Motor neuron (in vitro differentiated cells): ENCODE data around the gene SETD7. TPM values are rescaled to one million over a fixed set of nuclear protein-coding genes. Genes with fewer than 3 reads are reported as not detected.

Experiments used
- ATAC-seq, 8 experiments: fragments of 200-7000 bp; cut with Tn5 transposase; replicated peaks in 6 of 8; 2 replicates each; pipeline ENCODE4 v1.8.0; 2021; ENCODE audit warnings: mild to moderate bottlenecking in 8 of 8, moderate library complexity in 8 of 8
- H3K27ac ChIP-seq, 2 donors: fragments of 250-450 bp; sonication (Bioruptor Pico); 2 replicates each; pipeline ENCODE4 v1.9.0; 2021; ENCODE audit warnings: antibody characterized with exemption in 2 of 2, mild to moderate bottlenecking in 2 of 2, moderate library complexity in 1 of 2
- H3K4me1 ChIP-seq, 2 donors: fragments of 250-450 bp; sonication (Bioruptor Pico); replicated peaks in 1 of 2; 2 replicates each; pipeline ENCODE4 v1.6.1; 2021; ENCODE audit warnings: antibody characterized with exemption in 2 of 2, mild to moderate bottlenecking in 2 of 2, moderate library complexity in 1 of 2
- H3K4me3 ChIP-seq, 5 donors: fragments of 250-450 bp; sonication (Bioruptor Pico); 2 replicates each; pipeline ENCODE4 v1.9.0; 2021; ENCODE audit warnings: antibody characterized with exemption in 5 of 5, mild to moderate bottlenecking in 5 of 5, moderate library complexity in 4 of 5
- WGBS, 10 experiments: fragments of 450-650 bp; shearing (Covaris generic); methylation state at CpG; one replicate each; pipeline ENCODE4 v1.0.0; 2022; 5-methylcytosine and 5-hydroxymethylcytosine counted together
- in situ Hi-C, 9 experiments: fragments of 400-800 bp; cut with MboI; loops; one replicate each; pipeline ENCODE4 v1.15.0; 2021; ENCODE audit warnings: low sequenced_read_pairs in 9 of 9, low pct_unique_long_range_greater_than_20kb in 2 of 9; ENCODE audit not compliant: unreplicated experiment in 9 of 9
- total RNA-seq, 8 experiments: library from RNA; unstranded; fragments of 300-600 nt; gene quantifications; 2 replicates each; pipeline versions ENCODE4 v1.2.3 to v1.2.4, GENCODE V29; 2022

Gene SETD7
- total RNA-seq, 8 experiments from 2014 or later = 11.6 to 51.6 (median 32.7) TPM

DNA sequence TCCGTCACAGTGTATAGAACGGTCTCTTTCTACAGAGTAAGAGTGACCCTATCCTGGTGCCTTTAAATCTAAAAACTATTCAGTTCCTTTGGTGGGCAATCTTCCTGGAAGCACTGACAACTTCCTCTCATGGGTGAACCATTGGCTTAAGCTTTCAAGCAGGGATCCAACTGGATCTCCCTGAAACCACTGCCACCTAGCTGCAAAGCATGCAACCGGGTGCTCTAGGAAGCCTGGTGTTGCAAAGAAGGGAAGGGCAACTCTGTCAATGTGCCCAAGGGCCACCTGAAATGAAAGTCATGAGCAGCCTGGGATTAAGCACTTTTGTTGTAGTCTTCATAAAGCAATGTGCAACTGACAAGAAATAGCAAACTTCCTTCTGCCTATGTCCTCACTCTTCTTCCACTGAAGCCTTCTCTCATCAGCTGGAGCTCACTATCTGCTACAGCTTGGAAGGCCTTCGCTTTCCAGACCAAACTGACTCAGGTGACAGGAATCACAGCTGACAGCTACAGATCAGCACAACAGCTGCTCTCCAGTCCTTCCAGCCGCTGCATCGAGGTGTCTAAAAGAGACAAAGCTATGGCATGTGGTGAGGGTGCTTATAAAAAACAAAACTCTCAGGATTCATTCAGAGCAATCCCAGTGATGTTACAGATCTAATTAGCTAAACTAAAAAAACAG, 46.1 kb downstream of the SETD7 start:
- in situ Hi-C loops = no loop called here
- Histone ChIP-seq H3K4me1 (no peaks in the 10 kb centered on the region), H3K27ac (no peak overlapping the region), H3K4me3 (no peak overlapping the region)
- peak in 5 of 8 experiments; percentile 19 to 76 (median 54) for ATAC-seq
- WGBS, 10 experiments = 75 to 100% (median 95%) methylated on average over 1 to 5 of the region's 6 CpGs; no CpG with 5 or more reads in 1 of the 10 experiments

DNA sequence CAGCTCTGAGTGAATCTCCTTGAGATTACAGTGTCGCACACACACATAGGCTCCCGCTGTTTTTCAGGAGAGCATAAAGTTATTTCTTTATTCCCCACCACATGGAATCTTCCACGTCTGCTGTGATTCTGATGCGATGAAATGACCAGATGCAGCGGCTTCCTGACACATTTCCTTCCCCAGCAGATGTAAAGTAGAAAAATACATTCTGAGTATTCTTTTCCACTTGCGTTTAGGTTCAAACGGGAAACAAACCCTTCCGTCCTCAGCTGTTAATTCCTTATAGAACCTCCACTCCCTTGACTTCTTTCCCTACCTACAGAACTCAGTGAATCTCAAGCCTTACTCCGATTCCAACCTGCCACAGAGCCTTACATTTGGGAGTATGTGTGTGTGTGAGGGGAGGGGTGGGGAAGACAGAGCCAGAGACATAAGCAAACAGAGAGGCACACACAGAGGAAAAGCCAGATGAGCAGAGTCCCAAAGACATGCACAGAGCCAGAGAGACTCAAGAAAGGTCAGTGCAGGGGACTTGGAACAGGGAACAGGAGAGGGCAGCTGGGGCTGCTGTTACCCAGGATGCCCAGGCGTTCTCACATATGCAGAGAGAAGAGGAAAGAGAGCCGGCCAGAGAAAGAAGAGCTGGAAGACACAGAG, 47.3 kb downstream of the SETD7 start:
- H3K27ac ChIP-seq = no peak overlapping the region
- in situ Hi-C loops = no loop called here
- 76 to 100% (median 93%) methylated on average over 2 to 9 of the region's 11 CpGs; no CpG with 5 or more reads in 1 of the 10 experiments for WGBS, 10 experiments
- no peaks in the 10 kb centered on the region for H3K4me1 ChIP-seq
- H3K4me3 ChIP-seq = no peak overlapping the region
- no peak for ATAC-seq

DNA sequence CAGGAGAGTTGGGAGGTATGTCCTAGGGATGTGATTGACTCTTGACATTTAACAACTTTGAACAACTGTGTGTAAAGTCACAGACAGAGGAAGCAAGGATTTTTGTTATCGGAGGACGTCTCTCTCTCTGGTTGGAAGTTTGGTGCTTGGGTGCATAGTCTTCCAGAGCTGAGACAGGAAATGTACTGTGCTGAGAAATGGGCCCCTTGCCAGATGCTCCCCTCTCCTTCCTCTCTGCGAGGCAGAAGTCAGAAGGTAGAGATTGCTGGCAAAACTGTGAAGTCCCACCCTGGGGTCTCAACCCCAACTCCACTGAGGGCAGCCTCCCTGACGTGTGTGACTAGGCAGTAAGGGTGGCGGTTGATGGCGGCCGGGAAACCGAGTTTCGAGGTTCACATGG, 49.2 kb downstream of the SETD7 start:
- Histone ChIP-seq H3K4me1 (peaks cover 0 to 3% of the 10 kb centered on the region in 2 donors), H3K4me3 (no peak overlapping the region), H3K27ac (no peak overlapping the region)
- 90 to 100% (median 95%) methylated on average over 2 to 8 of the region's 9 CpGs; no CpG with 5 or more reads in 2 of the 10 experiments for WGBS, 10 experiments
- no peak for ATAC-seq
- in situ Hi-C loops = no loop called here

GRCh38 chr4:139503622-139504166, 52.3 kb downstream of the SETD7 start:
- in situ Hi-C loops = no loop called here
- H3K4me3 ChIP-seq = no peak overlapping the region
- ATAC-seq = no peak
- H3K27ac ChIP-seq = no peak overlapping the region
- H3K4me1 ChIP-seq = peaks cover 0 to 3% of the 10 kb centered on the region in 2 donors

DNA sequence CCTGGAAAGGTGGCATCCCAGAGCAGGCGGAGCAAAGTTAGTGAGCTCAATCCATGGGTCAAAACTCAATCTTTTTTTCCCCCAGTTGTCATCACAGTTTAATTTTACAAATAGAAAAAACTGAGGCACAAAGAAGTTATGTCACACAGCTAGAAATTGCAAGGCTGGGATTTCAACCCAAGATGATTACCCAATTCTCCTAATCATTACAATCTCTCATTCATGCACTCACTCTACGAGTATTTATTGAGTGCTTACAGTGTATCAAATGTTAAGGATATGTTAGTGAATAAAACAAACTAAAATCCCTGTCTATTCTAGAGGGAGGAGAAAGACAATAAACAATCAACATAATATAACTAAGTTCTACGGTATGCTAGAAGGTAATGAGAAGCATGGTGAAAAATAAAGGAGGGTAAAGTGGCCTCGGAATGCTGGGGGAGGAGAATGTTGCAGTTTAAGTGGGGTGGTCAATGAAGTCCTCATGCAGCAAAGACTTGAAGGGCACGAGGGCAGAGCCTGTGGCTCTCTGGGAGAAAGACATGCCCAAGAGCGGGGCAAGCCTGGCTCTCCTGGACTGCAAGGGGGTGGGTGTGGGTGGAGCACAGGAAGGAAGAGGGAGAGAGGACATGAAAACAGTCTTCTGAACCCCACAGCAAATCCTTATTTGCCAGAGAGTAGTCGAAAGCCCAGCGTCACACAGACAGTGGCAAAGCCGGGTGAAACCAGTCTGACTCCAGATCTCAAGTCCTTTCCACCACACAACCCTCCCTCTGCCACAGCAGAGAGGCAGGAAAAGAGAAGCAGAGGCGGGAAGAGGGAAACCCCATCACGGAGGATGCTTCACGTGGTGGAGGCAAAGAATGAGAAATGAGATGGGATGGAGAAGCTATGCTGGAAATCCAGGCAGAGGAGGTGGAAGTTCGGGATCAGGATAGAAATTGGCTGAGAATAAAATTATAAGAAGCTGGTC, 53.8 kb downstream of the SETD7 start:
- no peak overlapping the region for H3K27ac ChIP-seq
- H3K4me3 ChIP-seq = no peak overlapping the region
- WGBS, 10 experiments = 31 to 93% (median 79%) methylated on average over 2 to 11 of the region's 13 CpGs
- ATAC-seq = peak in 6 of 8 experiments; percentile 6 to 31 (median 23)
- peaks cover 0 to 3% of the 10 kb centered on the region in 2 donors for H3K4me1 ChIP-seq
- in situ Hi-C loops = no loop called here

DNA sequence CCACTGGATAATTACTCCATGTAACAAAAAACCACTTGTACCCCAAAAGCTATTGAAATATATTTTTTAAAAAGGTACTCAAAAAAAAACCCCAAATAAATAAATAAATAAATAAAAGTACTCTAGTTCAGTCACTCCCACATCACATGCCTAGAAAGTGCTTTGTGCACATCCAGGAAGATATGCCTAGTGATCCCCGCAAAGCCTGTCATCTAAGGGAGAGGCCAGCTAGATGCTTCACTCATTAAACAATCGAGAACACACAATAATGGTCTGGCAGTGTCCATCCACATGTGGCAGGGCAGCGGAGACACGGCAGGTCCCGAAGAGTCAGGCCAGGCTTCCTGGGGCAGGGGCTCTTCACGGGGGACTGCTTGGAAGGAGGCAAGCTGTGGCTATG, 54.5 kb downstream of the SETD7 start:
- Histone ChIP-seq H3K27ac (no peak overlapping the region), H3K4me1 (peaks cover 0 to 3% of the 10 kb centered on the region in 2 donors), H3K4me3 (no peak overlapping the region)
- ATAC-seq = peak in 7 of 8 experiments; percentile 18 to 70 (median 48)
- in situ Hi-C loops = no loop called here
- 30 to 95% (median 72%) methylated on average over 1 to 4 of the region's 6 CpGs; no CpG with 5 or more reads in 4 of the 10 experiments for WGBS, 10 experiments

- peak in 3 of 8 experiments; percentile 13 to 30 (median 20) for ATAC-seq
- in situ Hi-C loops = no loop called here
- Histone ChIP-seq H3K4me1 (peaks cover 0 to 3% of the 10 kb centered on the region in 2 donors), H3K27ac (no peak overlapping the region), H3K4me3 (no peak overlapping the region)
- WGBS, 10 experiments = 0 to 86% (median 24%) methylated on average over 1 to 3 of the region's 3 CpGs; no CpG with 5 or more reads in 2 of the 10 experiments
These were observed 54.9 kb downstream of the SETD7 start for GRCh38 chr4:139501117-139501516.

- in situ Hi-C loops = no loop called here
- peaks cover 0 to 3% of the 10 kb centered on the region in 2 donors for H3K4me1 ChIP-seq
- H3K4me3 ChIP-seq = no peak overlapping the region
- H3K27ac ChIP-seq = no peak overlapping the region
- no peak for ATAC-seq
- 71 to 100% (median 89%) methylated on average over 1 to 4 of the region's 4 CpGs; no CpG with 5 or more reads in 2 of the 10 experiments for WGBS, 10 experiments
These were observed 56.8 kb downstream of the SETD7 start for GRCh38 chr4:139499186-139499585.

- ATAC-seq = no peak
- no peak overlapping the region for H3K4me3 ChIP-seq
- WGBS, 10 experiments = 20 to 94% (median 86%) methylated on average over 1 to 4 of the region's 4 CpGs; no CpG with 5 or more reads in 3 of the 10 experiments
- in situ Hi-C loops = no loop called here
- H3K4me1 ChIP-seq = no peaks in the 10 kb centered on the region
- no peak overlapping the region for H3K27ac ChIP-seq
These were observed 62.8 kb downstream of the SETD7 start for GRCh38 chr4:139493176-139493575.

DNA sequence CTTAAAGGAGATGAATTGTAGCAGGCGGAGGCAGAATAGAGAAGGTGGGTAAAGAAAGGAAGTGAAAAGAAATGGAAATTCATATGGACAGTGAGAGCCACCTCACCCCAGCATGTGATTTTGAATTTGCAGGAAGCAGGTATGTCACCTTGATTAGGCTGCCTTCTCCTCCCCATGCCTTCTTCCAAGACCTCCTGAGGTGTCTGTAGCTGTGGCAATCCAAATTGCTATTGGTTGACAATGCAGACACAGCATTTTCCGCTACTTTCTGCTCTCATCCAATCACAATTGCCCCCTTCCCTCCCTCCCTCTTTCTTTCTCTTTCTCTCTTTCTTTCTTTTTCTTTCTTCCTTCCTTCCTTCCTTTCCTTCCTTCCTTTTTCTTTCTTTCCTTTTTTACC, 63.6 kb downstream of the SETD7 start:
- no peaks in the 10 kb centered on the region for H3K4me1 ChIP-seq
- no peak overlapping the region for H3K27ac ChIP-seq
- no peak for ATAC-seq
- in situ Hi-C loops = no loop called here
- H3K4me3 ChIP-seq = no peak overlapping the region
- 83 to 100% (median 95%) methylated on average over 1 to 2 of the region's 2 CpGs; no CpG with 5 or more reads in 1 of the 10 experiments for WGBS, 10 experiments

DNA sequence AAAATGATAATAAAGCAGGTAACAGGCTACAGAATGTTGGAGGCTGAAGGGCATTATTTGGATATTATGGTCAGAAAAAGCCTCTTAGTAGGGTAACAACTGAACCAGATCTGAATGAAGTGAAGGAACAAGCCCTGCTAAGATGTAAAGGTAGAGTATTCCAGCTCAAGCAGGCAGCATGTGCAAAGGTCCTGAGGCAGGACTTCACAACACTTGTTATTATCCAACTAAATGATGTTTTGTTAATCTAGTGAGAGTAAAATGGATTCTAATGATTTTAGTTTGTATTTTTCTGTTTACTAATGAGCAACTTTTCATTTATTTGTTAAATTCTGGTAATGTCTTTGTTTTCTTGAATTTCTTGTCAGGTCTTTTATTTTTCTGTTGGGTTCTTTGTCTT, 66.4 kb downstream of the SETD7 start:
- no peaks in the 10 kb centered on the region for H3K4me1 ChIP-seq
- ATAC-seq = no peak
- in situ Hi-C loops = no loop called here
- H3K4me3 ChIP-seq = no peak overlapping the region
- H3K27ac ChIP-seq = no peak overlapping the region

DNA sequence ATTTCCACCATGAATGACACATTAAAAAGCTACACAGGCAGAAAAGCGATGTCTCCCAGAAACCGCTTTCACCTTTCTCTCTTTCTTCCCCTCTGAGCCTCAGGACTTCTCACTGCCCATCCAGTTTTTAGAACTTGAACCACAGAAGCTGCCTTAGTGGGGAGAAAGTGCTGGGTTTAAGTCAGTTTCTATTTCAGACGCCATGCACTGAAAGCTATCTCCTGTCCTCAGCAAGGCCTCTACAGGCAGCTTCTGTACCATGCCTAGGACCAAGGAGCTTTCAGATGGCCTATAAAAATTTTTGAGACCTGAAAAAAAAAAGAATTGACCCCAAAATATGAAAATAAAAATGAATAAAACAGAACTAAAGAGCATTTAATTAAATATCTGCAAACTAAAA, 67.6 kb downstream of the SETD7 start:
- in situ Hi-C loops = no loop called here
- 74 to 100% (median 93%) methylated on average over 1 to 3 of the region's 3 CpGs; no CpG with 5 or more reads in 2 of the 10 experiments for WGBS, 10 experiments
- ATAC-seq = no peak

More for the DNA sequence above, 67.6 kb downstream of the SETD7 start:
- no peaks in the 10 kb centered on the region for H3K4me1 ChIP-seq
- H3K4me3 ChIP-seq = no peak overlapping the region
- H3K27ac ChIP-seq = no peak overlapping the region
